ENCODE measurements around the gene CAMSAP2. TPM values are rescaled to one million over a fixed set of nuclear protein-coding genes. Genes with fewer than 3 reads are reported as not detected.
"Not testable (repeated sequence)": the region's sequence is repeated elsewhere in the genome, so short reads cannot be mapped to it uniquely, and the experiment has no call there.

Gene CAMSAP2
- total RNA-seq, 4 donors from 2014 or later: 8.2 to 12.5 (median 9.1) TPM

DNA sequence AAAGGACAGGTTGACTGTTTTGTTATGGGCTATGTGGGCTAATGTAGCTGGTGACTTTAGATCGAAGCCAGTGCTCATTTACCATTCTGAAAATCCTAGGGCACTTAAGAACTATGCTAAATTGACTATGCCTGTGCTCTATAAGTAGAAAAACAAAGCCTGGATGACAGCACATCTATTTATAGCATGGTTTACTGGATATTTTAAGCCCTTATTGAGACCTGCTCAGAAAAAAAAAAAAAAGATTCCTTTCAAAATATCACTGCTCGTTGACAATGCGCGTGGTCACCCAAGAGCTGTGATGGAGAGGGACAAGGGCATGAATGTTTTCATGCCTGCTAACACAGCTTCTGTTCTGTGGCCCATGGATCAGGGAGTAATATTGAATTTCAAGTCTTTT, 48.1 kb downstream of the CAMSAP2 start:
- Histone ChIP-seq H3K27ac (no peak overlapping the region), H3K27me3 (no peaks in the 10 kb centered on the region), H3K4me1 (peaks cover 0 to 28% (median 7%) of the 10 kb centered on the region in 4 donors), H3K4me3 (no peak overlapping the region), H3K36me3 (no peaks in the 10 kb centered on the region), H3K9me3 (no peaks in the 10 kb centered on the region)
- TF ChIP-seq, protein P1, sequence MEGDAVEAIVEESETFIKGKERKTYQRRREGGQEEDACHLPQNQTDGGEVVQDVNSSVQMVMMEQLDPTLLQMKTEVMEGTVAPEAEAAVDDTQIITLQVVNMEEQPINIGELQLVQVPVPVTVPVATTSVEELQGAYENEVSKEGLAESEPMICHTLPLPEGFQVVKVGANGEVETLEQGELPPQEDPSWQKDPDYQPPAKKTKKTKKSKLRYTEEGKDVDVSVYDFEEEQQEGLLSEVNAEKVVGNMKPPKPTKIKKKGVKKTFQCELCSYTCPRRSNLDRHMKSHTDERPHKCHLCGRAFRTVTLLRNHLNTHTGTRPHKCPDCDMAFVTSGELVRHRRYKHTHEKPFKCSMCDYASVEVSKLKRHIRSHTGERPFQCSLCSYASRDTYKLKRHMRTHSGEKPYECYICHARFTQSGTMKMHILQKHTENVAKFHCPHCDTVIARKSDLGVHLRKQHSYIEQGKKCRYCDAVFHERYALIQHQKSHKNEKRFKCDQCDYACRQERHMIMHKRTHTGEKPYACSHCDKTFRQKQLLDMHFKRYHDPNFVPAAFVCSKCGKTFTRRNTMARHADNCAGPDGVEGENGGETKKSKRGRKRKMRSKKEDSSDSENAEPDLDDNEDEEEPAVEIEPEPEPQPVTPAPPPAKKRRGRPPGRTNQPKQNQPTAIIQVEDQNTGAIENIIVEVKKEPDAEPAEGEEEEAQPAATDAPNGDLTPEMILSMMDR (IDR thresholded peaks at IDR 0.05): no peak
- TF ChIP-seq EP300 (IDR thresholded peaks at IDR 0.05; ENCODE audit: low read depth) (no peak), POLR2AphosphoS5 (IDR thresholded peaks at IDR 0.05) (no peak), POLR2A (IDR thresholded peaks at IDR 0.05) (no peak)
- WGBS, 2 donors (ENCODE audit: low coverage in 1 of 2): 94% methylated on average over 4 of the region's 4 CpGs
- in situ Hi-C loops (cut with MboI; ENCODE audit: low pct_ligation_motif_present in 1 of 4, low pct_unique_long_range_greater_than_20kb in 1 of 4, low sequenced_read_pairs in 3 of 4): no loop called here
- DNase-seq: no peak
- intact Hi-C loops (cut with DNase I; ENCODE audit: low total_unique reads): no loop called here

DNA sequence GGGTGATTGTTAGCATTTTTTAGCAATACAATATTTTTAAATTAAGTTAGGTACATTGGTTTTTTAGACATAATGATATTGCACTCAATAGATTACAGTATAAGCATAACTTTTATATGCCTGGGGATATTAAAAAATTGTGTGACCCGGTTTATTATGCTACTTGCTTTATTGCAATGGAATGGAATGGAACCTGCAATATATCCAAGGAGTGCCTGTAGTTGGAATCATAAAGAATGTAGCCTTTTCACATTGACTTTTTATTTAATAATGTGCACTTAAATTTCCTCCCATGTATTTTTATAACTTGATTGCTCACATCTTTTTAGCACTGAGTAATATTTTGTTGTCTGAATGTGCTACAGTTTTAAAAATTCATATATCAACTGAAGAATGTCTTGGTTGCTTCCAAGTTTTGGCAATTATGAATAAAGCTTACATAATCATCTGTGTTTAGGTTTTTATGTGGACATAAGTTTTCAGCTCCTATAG, 49.2 kb downstream of the CAMSAP2 start:
- no peak overlapping the region for H3K4me3 ChIP-seq
- no peak overlapping the region for H3K27ac ChIP-seq
- no peaks in the 10 kb centered on the region for H3K27me3 ChIP-seq
- in situ Hi-C loops (cut with MboI; ENCODE audit: low pct_ligation_motif_present in 1 of 4, low pct_unique_long_range_greater_than_20kb in 1 of 4, low sequenced_read_pairs in 3 of 4): no loop called here
- H3K9me3 ChIP-seq: no peaks in the 10 kb centered on the region
- DNase-seq: no peak
- TF ChIP-seq POLR2AphosphoS5 (IDR thresholded peaks at IDR 0.05): peak in 1 of 3 donors; percentile 9
- TF ChIP-seq, protein P1 (IDR thresholded peaks at IDR 0.05): no peak
- H3K4me1 ChIP-seq: peaks cover 0 to 27% (median 7%) of the 10 kb centered on the region in 4 donors
- 30 to 54% methylated on average over 1 of the region's 1 CpG for WGBS, 2 donors (ENCODE audit: low coverage in 1 of 2)
- intact Hi-C loops (cut with DNase I; ENCODE audit: low total_unique reads): no loop called here
- H3K36me3 ChIP-seq: no peaks in the 10 kb centered on the region

DNA sequence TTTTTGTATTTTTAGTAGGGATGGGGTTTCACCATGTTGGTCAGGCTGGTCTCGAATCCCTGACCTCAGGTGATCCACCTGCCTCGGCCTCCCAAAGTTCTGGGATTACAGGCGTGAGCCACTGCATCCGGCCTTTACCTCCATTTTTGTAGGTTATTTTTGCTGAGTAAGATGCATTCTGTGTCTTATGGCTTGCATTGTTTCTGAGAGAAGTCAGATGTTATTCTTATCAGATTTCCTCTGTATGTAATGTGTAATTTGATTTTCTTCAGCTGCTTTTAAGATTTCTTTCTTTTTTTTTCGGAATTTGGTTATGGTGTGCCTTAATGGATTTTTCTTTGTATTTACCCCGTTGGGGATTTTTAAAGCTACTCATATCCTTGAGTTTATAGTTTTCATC, 52.3 kb downstream of the CAMSAP2 start:
- WGBS, 2 donors (ENCODE audit: low coverage in 1 of 2): 95 to 98% methylated on average over 6 of the region's 6 CpGs
- intact Hi-C loops (cut with DNase I; ENCODE audit: low total_unique reads); in situ Hi-C loops (cut with MboI; ENCODE audit: low pct_ligation_motif_present in 1 of 4, low pct_unique_long_range_greater_than_20kb in 1 of 4, low sequenced_read_pairs in 3 of 4): not testable (repeated sequence)

DNA sequence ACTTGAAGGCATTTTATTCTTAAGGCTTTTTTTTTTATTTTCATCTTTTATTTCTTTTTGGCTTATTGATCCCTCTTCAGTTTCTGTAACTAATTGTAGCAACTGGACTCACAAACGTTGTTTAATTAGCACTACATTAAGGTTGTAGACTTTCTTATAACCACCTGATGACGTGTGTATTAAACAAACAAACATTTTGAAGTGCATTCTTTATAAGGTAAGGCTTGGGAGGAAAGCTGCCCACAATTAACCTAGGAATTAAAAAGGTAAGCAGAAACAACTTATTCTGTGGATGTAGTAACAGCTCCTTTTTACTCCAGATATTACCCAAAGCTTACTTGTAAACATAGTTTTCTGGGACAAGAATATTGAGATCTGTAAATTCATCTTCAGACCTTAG, 55.0 kb downstream of the CAMSAP2 start:
- no peaks in the 10 kb centered on the region for H3K36me3 ChIP-seq
- H3K4me3 ChIP-seq: no peak overlapping the region
- 68 to 82% methylated on average over 2 of the region's 2 CpGs for WGBS, 2 donors (ENCODE audit: low coverage in 1 of 2)
- in situ Hi-C loops (cut with MboI; ENCODE audit: low pct_ligation_motif_present in 1 of 4, low pct_unique_long_range_greater_than_20kb in 1 of 4, low sequenced_read_pairs in 3 of 4) (no loop called here), intact Hi-C loops (cut with DNase I; ENCODE audit: low total_unique reads) (no loop called here)
- TF ChIP-seq, protein P1 (IDR thresholded peaks at IDR 0.05): no peak
- no peak for TF ChIP-seq POLR2AphosphoS5 (IDR thresholded peaks at IDR 0.05)
- no peak for TF ChIP-seq POLR2A (IDR thresholded peaks at IDR 0.05)
- TF ChIP-seq EP300 (IDR thresholded peaks at IDR 0.05; ENCODE audit: low read depth): no peak
- no peaks in the 10 kb centered on the region for H3K27me3 ChIP-seq
- H3K27ac ChIP-seq: no peak overlapping the region
- DNase-seq: no peak
- no peaks in the 10 kb centered on the region for H3K9me3 ChIP-seq
- H3K4me1 ChIP-seq: peaks cover 5 to 31% (median 18%) of the 10 kb centered on the region in 4 donors

More for the DNA sequence above, 52.3 kb downstream of the CAMSAP2 start:
- H3K36me3 ChIP-seq, H3K27me3 ChIP-seq, H3K9me3 ChIP-seq, H3K4me3 ChIP-seq, H3K27ac ChIP-seq, DNase-seq: not testable (repeated sequence)
- H3K4me1 ChIP-seq: peaks cover 5 to 41% (median 21%) of the 10 kb centered on the region in 4 donors

DNA sequence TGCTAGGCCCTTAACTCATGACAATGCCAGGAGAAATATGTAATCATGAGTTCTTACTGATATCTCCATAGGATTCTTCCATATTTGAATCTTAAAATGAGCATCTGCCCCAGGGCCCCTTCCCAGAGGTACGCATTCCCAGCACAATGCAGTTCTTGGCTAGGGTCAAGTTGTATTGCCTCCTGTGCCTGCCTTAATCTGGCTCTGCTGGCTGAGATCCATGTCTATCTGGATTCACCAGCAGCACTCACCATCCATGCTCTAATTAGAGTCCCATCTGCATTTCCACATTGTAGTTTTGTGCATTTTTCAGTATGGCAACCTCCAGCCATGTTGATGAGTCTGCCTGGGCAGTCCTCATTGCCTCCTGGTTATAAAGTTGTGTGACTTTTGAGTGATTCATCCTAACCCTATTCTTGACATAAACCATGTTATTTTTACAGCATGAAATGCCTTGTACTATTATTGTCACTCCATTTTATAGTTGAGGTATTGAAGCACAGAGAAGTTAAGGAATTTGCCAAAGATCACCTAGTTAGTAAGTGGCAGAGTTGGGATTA, 55.9 kb downstream of the CAMSAP2 start:
- Histone ChIP-seq H3K27ac (no peak overlapping the region), H3K27me3 (no peaks in the 10 kb centered on the region), H3K36me3 (no peaks in the 10 kb centered on the region), H3K4me3 (no peak overlapping the region), H3K9me3 (no peaks in the 10 kb centered on the region), H3K4me1 (peaks cover 5 to 22% (median 14%) of the 10 kb centered on the region in 4 donors)
- no peak for DNase-seq
- TF ChIP-seq, protein P1 (IDR thresholded peaks at IDR 0.05): no peak
- TF ChIP-seq EP300 (IDR thresholded peaks at IDR 0.05; ENCODE audit: low read depth) (no peak), POLR2AphosphoS5 (IDR thresholded peaks at IDR 0.05) (no peak), POLR2A (IDR thresholded peaks at IDR 0.05) (no peak)
- in situ Hi-C loops (cut with MboI; ENCODE audit: low pct_ligation_motif_present in 1 of 4, low pct_unique_long_range_greater_than_20kb in 1 of 4, low sequenced_read_pairs in 3 of 4): no loop called here
- WGBS, 2 donors (ENCODE audit: low coverage in 1 of 2): 93 to 100% methylated on average over 1 of the region's 1 CpG
- intact Hi-C loops (cut with DNase I; ENCODE audit: low total_unique reads): no loop called here
